GM18508 (cell line): Measurements from ENCODE around the gene GPBAR1.
A peak's percentile ranks its signal among the peaks of the same experiment; 100 is the strongest.

Experiments used
- ATAC-seq: cut with Tn5 transposase; IDR thresholded peaks from one replicate; pipeline ENCODE4 v1.9.1; 2021; ENCODE audit warnings: moderate number of reproducible peaks; ENCODE audit not compliant: insufficient read depth, unreplicated experiment

The GPBAR1 gene, protein sequence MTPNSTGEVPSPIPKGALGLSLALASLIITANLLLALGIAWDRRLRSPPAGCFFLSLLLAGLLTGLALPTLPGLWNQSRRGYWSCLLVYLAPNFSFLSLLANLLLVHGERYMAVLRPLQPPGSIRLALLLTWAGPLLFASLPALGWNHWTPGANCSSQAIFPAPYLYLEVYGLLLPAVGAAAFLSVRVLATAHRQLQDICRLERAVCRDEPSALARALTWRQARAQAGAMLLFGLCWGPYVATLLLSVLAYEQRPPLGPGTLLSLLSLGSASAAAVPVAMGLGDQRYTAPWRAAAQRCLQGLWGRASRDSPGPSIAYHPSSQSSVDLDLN

DNA sequence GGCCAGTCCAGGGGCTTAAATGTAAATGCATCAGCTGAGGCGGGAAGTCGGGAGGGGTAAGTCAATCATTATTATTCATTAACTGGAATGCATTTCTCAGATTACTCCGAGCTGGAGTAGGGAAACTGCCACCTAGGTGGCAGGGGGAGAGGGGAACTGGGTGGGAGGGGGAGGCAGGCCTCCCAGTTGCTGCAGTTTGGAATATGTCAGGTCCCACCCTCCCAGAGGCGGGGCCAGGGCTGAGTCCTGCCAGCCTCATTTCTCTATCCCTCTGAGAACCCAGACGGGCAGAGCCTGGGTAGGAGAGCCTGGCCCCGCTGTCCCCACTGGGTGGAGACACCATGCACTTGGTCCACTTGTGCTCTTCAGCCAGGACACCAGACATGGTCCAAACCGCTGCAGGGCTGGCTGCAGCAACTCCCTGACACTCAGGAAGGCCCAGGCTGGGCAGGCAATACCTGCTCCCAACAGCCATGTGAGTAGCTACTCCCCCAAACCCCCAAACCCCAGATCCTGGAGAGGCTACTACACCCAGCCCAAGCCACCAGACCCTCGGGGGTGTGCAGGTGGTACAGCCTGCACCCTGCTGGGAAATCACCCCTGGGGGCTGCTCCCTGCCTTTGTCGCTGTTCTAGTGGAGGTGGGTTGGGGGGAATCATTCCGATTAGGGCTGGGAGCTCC lies at the start of gene GPBAR1:
Gene GPBAR1, plus strand, starts transcription at position 274 of the 681 bp plus-strand sequence. CDS start 1,710 bp downstream, outside the sequence.
- ATAC-seq, result no peak

DNA sequence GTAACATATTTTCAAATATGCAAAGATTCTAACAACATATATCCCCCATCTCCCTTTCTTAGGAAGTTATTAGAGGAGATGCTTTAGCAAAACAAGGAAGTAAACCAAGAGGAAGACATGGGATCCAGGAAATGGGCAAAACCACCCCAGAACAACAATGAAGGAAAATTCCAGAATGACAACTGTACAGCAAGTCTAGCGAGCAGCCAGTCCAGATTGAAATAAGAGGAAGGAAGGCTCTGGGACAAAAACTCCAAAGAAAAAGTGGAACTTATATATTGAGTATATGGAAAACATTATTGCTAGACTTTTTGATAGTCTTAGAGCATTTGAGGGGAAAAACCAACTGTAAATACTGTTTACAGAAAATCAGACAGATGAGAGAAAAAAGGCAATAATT lies 46.7 kb upstream of the GPBAR1 start:
- ATAC-seq, result no peak

DNA sequence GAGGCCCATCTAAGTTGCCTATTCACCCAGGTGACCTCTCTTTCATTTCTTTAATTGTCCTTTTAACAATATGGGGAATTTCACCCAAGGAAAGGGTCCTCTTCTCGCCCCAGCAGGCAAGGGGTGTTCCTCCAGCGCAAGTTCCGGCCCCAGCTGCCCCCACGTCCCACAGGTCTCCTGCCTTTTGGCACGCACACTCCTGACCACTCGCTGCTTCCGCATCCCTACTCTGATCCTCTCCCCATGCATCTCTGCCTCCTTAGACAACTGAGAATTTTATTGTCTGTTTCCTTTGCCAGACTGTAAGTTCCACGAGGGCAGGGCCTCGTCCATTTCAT lies 44.5 kb upstream of the GPBAR1 start:
- no peak for ATAC-seq

DNA sequence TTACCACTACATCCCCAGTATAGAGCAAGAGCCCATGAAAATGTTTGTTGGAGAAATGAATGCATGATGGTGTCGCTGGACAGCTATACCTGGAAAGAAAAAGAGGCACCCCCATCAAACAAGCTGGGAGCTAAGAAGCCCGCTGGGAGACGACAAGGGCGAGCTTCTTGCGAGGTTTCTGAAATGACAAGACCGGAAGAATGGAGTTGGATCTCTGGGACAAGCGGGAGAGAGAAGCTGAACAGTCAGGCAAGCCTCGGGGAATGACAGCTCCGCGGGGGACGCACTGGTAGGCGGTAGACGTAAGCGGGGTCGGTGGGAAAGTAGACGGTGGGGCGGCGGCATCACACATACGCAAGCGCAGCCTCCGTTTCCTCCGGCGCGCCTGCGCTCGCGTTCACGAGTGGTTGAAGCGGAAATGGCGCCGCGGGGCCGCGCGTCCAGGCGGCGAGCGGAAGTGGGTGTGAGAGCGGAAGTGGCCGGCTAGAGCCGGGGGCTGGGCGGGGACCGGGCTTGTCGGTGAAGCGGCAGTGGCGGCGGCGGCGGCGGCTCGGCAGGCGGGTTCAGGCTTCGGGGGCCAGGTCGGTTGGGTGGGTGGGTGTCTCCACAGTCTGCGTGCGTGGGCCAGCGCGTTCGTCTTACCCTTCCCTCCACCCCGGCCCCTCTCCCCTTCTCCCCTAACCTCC lies 44.0 kb upstream of the GPBAR1 start, which contains the start of gene ARPC2:
Gene ARPC2, plus strand, starts transcription at position 516 of the 686 bp plus-strand sequence. CDS start 282 bp downstream, outside the sequence.
- peak; percentile 31 for ATAC-seq

DNA sequence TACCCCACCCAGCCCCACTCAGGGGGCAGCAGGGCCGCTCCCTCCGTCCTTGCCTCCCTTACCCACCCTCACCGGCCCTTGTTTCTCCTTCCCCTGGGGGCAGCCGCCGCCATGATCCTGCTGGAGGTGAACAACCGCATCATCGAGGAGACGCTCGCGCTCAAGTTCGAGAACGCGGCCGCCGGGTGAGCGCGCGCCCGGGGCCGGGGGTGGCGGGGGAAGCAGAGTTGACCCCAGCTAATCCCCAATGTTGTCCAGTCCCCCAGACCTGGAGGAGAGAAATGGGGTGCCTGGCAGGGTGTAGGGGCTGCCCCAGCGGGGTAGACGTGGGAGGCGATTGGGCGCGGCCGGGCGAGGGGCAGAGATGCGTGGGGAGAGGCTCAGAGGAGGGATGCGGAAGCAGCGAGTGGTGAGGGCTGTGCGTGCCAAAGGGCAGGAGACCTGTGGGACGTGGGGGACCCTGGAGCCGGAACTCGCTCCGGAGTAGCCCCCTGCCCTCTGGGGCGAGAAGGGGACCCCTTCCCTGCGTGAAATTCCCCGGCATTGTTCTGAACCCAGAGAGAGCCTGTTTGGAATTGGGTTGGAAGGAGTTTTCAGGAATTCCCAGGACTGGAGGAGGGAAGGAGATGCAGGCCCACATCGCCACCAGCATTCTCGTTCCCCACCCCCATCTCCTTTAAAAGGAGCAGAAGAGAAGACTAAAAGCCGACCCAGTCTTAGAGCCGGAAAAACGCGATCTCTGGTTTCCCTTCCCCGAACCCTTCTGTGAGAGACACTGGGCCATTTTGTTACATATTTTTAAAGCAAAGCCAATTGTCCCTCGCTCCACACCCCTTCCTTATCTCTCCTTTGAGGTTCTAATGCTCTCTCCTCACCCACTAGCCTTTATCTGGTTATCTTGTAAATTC lies 43.2 kb upstream of the GPBAR1 start:
- no peak for ATAC-seq

DNA sequence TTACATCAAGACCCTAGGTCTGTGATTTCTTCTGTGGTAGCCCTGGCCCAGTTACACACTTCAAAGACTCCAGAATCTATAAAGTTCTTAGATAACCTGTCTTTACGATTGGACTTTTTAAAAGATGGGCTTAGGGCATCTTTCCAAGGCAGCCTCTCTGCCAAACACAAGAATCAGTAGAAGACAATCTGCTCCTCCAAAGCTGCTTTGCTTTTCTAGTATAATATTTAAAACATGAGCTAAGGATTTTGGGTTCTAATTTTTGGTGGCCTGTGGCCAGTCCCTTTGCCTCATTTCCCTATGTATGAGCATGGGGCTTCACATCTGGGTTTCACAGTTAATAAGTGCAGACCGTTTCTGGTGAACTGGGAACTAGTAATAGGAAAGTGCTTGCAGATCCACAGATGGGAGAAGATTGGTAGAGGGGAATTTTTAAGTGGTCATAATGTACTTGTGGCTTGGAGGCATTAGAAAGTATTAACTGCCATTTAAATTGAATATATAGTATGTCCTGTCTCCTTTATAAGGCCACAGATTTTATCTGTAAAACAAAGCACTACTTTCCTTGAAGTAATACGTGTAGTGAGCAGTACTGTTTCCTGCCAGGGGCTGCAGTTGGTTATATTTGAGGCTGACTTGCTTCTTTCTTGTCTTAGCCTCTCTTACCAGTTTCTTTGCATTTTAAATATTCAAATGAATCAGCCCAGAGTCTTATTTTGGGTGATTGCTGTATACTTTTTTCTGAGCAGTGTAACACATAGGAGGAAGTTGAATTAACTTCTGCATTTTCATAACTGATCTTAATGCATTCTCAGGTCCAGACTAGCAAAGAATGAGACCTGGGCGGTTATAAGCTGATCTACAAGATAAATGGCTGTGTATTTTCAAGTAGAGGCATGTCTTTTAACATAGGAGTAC lies 42.3 kb upstream of the GPBAR1 start:
- ATAC-seq, result peak; percentile 33

DNA sequence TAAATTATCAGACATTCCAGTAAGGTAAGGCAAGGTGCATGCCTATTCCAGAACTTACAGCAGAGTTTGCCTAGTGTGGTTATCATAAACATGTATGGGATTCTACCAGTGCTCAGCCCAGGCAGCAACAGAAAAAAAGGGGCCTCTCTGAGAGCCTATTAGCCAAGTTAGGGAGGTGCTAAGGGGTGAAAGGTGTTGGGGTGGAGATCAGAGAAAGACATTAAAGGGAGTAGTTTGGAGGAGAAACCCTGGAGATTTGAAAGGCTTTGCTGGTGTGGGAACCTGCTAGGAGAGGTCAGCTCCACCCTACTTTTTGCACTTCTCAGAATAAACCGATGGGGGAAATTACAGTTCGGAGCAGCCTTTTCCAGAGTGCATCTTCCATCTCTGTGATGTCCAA lies 40.9 kb upstream of the GPBAR1 start:
- no peak for ATAC-seq

DNA sequence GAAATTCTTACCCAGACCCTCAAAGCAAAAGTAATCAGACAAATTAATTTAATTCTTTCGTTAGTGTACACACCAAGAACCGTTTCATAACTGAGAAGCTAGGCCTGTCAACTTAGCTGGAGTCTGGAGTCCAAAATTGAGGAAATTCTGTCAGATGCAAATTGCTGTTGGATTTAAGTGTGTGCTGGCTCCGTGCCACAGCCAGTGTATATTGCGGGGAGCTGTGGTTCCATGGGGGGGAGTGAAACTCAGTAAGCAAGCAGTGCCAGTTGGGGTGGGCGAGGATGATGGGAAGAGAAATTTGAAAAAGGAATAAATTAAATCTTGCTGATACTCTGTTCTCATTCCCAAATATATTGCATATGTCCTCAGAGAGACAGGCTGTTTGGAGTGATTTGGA lies 39.8 kb upstream of the GPBAR1 start:
- no peak for ATAC-seq

DNA sequence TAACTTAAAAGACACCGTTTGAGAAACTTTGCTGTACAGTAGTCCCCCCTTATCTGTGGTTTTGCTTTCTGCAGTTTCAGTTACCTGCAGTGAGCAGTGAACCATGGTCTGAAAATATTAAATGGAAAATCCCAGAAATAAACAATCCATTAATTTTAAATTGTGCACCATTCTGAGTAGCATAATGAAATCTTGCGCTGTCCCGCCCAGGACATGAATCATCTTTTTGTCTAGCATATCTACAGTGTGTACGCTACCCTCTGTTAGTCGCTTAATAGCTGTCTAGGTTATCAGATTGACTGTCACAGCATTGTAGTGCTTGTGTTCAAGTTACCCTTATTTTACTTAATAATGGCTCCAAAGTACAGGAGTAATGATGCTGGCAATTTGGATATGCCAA lies 37.8 kb upstream of the GPBAR1 start:
- no peak for ATAC-seq

DNA sequence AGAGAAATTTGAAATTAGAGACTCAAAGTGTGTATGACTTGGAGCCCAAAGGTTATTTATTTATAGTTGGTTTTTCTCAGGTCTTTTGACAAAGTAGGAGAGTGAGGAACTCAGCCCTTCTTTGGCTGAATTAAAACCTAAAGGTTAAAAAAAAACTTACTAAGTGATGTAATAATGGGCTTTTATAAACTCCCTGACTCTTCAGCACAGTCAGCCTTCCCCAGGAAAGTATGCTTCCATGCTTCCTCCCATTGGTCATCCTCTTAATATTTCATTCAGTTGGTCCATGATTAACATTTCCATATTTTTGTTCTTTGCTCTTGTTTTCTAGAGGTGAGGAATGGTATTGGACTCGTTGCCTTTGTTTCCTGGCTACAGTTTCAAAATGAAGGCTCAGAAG lies 36.6 kb upstream of the GPBAR1 start:
- ATAC-seq, result no peak

DNA sequence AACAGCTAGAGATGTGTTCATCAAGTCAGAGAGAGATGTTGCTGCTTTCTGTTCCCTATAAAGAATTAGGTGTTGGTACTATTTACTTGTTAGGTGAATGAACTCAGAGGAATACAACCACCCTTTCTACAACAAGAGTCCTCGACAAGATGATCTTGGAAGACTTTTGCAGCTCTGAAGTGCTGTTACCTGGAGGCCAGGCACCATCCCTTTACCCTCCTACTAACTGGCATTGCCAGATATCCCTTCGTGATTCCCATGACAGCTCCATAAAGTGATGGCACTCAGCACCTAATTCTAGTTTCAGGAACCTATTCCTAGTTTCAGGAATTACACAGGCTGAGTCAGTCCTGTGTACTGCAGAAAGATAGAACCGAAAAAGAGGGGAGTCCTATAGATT lies 33.9 kb upstream of the GPBAR1 start:
- no peak for ATAC-seq

DNA sequence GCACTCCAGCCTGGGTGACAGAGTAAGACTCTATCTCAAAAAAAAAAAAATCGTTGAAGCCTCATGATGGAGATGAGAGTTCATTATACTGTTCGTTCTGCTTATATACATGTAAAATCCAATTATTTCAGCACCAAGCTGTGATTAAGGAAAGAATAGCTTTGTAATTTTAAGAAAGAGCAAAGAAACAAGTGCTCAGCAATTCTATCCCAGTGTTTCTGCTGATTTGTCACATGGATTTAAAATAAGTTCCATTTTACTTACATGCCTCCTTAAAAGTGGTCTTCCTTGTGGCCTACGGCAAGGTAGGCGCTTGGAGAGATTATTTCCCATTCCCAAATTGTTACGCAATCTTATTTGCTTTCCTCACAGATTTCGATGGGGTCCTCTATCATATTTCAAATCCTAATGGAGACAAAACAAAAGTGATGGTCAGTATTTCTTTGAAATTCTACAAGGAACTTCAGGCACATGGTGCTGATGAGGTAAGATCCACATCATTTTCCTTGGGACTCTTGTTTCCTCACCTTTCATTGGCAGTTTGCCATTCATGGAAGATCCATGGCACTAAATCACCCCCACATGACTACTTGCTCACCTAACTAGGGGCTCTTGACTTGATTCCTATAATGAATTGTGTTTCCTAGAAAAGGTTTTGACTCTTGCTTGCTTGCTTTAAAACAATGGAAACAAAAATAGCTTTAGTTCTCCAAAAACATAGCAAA lies 32.3 kb upstream of the GPBAR1 start:
- ATAC-seq, result no peak

DNA sequence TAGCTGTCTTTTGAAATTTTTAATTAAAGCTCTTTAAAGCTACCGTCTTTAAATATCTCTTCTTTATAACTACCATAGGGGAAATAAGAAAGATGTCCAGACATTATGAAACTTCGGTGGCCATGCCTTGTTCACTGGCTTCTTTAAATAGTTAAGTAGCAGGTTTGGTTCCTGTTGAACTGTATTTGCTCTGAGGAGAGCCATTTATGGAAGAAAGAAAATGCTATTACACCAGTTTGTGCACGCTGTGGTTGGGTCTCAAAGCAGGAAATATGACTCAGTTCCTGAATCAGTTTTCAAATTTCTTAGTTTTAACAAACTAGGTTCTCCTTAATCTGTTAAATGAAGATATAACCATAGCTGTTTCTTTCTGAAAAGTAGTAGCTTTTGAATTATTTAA lies 31.6 kb upstream of the GPBAR1 start:
- ATAC-seq, result peak; percentile 70

DNA sequence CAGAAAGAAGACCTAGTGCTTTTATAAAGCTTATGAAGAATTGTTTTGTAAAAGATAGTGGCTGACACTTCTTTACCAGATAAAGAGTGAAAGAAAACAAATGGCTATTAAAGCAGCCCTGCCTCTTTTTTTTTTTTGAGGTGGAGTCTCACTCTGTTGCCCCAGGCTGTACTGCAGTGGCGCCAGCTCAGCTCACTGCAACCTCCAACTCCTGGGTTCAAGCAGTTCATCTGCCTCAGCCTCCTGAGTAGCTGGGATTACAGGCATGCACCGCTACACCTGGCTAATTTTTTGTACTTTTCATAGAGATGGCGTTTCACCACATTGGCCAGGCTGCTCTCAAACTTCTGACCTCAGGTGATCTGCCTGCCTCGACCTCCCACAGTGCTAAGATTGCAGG lies 31.0 kb upstream of the GPBAR1 start:
- no peak for ATAC-seq

DNA sequence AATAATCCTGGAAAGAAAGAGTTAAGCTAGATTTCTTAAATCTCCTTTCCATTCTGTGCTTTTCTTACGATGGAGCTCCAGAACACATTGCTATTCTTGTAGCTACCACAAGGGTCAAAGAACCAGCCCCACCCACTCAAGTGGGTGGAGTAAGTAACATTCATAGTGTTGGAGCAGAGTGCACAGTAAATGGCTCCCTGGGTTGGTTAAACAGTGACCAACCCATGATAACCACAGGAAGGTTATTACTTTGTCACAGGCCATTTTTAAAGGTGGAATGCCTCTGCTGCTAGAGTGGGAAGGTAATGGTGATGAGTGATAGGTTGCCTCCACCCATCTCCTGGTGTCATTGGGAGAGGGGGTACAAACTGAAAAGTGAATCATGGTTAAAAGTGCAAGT lies 29.9 kb upstream of the GPBAR1 start:
- ATAC-seq, result peak; percentile 54

DNA sequence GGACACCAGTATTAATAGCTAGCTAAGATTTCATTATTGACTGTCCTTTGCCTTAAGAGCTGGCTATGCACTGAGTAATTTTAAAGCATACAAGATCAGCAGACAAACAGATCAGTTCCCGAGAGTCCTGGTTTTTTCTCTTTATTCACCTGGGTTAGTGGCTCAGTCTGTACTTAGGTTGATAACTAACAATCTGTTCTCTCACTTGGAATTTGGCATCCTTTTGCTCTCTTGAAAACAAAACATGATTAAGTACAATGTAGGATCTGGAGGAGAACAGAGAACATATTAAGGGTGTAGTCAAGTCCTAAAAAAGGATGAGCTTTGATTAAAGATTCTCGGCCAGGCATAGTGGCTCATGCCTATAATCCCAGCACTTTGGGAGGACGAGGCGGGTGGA lies 27.3 kb upstream of the GPBAR1 start:
- no peak for ATAC-seq

DNA sequence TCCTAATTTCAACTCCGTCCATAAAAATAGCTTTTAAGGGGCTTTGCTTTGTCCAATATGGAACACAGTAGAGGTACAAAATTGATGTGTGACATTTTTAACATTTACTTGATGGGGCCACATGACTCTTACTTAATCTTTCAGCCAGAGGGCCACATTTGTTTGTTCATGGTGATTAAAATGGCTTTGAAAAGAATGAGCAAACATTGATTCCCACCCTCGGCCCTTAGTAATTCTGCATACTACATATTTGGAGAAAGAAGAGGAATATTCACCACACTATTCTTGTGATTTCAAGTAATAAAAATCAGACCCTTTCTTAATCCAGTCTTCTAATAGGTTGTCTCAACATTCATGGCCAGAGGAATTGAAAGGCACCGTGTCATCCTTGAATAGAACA lies 26.3 kb upstream of the GPBAR1 start:
- no peak for ATAC-seq

DNA sequence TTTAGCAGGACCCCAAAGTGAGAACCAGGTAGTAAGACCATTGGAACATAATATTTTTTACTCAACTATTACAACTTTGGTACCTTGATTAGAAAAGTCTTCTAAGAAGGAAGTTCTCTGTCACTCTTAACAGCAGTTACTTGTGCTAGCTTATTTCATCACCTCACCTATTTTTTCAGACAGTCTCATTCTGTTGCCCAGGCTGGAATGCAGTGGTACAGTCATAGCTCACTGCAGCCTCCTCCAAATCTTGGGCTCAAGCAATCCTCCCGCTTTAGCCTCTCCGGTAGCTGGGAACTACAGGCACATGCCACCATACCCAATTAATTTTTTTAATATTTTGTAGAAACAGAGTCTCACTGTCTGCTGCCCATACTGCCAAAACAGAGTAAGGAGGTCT lies 25.8 kb upstream of the GPBAR1 start:
- no peak for ATAC-seq

DNA sequence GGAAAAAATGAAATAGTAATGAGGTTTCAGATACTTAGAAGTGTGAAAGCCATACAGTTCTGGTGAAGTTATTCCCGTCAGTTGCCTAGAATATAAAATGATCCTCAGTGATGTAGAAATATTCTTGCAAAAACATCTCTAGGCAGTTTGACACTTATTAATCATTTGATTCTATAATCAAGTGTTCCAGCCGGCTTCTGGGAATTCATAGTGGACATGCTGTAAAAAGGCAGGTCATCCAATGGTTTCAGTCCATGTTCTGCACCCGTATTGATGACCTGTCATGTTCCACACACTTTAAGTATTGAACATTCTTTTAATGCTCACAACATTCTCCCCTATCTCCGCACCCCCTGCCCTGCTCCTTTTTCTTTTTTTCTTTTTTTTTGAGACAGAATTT lies 24.0 kb upstream of the GPBAR1 start:
- ATAC-seq, result no peak
